ENCODE measurements around the gene KDM4F. TPM values are rescaled to one million over a fixed set of nuclear protein-coding genes. Genes with fewer than 3 reads are reported as not detected.

The KDM4F gene
- total RNA-seq, 1 donor = not detected

- peaks cover 5% of the 10 kb centered on the region for H3K27me3 ChIP-seq (ENCODE audit: insufficient read depth, low read length)
- H3K4me1 ChIP-seq (ENCODE audit: insufficient read depth, low read length) = no peaks in the 10 kb centered on the region
- no peak overlapping the region for H3K4me3 ChIP-seq (ENCODE audit: low read length)
Observed at GRCh38 chr11:95076416-95076815, 27.2 kb downstream of the KDM4F start.

GRCh38 chr11:95076981-95077380 is 27.8 kb downstream of the KDM4F start:
- H3K4me3 ChIP-seq (ENCODE audit: low read length) = no peak overlapping the region
- peaks cover 5% of the 10 kb centered on the region for H3K27me3 ChIP-seq (ENCODE audit: insufficient read depth, low read length)
- no peaks in the 10 kb centered on the region for H3K9me3 ChIP-seq (ENCODE audit: low read depth, low read length)

More at GRCh38 chr11:95076416-95076815, 27.2 kb downstream of the KDM4F start:
- no peaks in the 10 kb centered on the region for H3K9me3 ChIP-seq (ENCODE audit: low read depth, low read length)

DNA sequence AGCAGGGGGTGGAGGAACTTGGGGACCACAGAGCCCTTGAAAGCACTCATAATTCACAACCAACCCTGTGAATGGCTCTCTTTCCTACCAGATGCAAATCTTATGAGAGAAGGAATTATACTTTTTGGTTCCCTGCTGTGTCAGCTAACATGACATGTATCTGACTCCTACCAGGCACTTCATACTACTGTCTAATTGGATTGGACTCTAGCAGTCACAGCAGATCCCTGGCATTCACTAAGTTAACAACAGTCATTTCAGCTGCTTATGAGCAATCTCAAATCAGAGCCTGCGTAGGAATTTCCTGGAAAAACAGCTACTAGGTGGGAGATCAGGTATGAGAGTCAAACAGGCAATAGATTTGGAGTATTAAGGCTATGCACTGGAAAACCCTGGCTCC is 29.3 kb downstream of the KDM4F start:
- Histone ChIP-seq H3K9me3 (ENCODE audit: low read depth, low read length) (no peaks in the 10 kb centered on the region), H3K4me3 (ENCODE audit: low read length) (no peak overlapping the region), H3K27me3 (ENCODE audit: insufficient read depth, low read length) (peaks cover 5% of the 10 kb centered on the region), H3K4me1 (ENCODE audit: insufficient read depth, low read length) (no peaks in the 10 kb centered on the region)

More at GRCh38 chr11:95076981-95077380, 27.8 kb downstream of the KDM4F start:
- no peaks in the 10 kb centered on the region for H3K4me1 ChIP-seq (ENCODE audit: insufficient read depth, low read length)

GRCh38 chr11:95081010-95081409 is 31.8 kb downstream of the KDM4F start:
- no peaks in the 10 kb centered on the region for H3K4me1 ChIP-seq (ENCODE audit: insufficient read depth, low read length)
- H3K9me3 ChIP-seq (ENCODE audit: low read depth, low read length) = no peaks in the 10 kb centered on the region
- H3K27me3 ChIP-seq (ENCODE audit: insufficient read depth, low read length) = peaks cover 5% of the 10 kb centered on the region
- H3K4me3 ChIP-seq (ENCODE audit: low read length) = no peak overlapping the region

GRCh38 chr11:95081412-95081811 is 32.2 kb downstream of the KDM4F start:
- Histone ChIP-seq H3K9me3 (ENCODE audit: low read depth, low read length) (no peaks in the 10 kb centered on the region), H3K4me1 (ENCODE audit: insufficient read depth, low read length) (no peaks in the 10 kb centered on the region), H3K27me3 (ENCODE audit: insufficient read depth, low read length) (peaks cover 5% of the 10 kb centered on the region), H3K4me3 (ENCODE audit: low read length) (no peak overlapping the region)

- Histone ChIP-seq H3K4me1 (ENCODE audit: insufficient read depth, low read length) (no peaks in the 10 kb centered on the region), H3K9me3 (ENCODE audit: low read depth, low read length) (no peaks in the 10 kb centered on the region), H3K27me3 (ENCODE audit: insufficient read depth, low read length) (peaks cover 5% of the 10 kb centered on the region), H3K4me3 (ENCODE audit: low read length) (no peak overlapping the region)
Observed at GRCh38 chr11:95082576-95083001, 33.4 kb downstream of the KDM4F start.

DNA sequence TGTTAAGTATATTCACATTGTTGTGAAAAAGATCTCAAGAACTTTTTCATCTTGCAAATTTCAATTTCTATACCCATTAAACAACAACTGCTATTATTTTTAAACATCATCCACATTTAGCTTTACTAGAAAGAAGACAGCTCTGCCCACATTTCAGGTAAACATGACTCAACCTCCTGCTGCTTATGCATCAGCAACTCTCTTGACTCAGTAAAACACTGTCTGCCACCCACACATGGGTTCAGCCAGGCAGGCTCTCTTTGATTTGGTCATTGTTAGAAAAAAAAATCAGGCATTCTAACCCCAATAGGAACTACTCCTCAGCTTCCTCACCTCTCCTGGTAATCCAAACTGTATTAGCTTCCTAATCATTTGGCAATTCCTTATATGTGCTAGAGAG is 35.3 kb downstream of the KDM4F start:
- peaks cover 9% of the 10 kb centered on the region for H3K4me1 ChIP-seq (ENCODE audit: insufficient read depth, low read length)
- no peaks in the 10 kb centered on the region for H3K9me3 ChIP-seq (ENCODE audit: low read depth, low read length)
- peaks cover 4% of the 10 kb centered on the region for H3K27me3 ChIP-seq (ENCODE audit: insufficient read depth, low read length)
- no peak overlapping the region for H3K4me3 ChIP-seq (ENCODE audit: low read length)

DNA sequence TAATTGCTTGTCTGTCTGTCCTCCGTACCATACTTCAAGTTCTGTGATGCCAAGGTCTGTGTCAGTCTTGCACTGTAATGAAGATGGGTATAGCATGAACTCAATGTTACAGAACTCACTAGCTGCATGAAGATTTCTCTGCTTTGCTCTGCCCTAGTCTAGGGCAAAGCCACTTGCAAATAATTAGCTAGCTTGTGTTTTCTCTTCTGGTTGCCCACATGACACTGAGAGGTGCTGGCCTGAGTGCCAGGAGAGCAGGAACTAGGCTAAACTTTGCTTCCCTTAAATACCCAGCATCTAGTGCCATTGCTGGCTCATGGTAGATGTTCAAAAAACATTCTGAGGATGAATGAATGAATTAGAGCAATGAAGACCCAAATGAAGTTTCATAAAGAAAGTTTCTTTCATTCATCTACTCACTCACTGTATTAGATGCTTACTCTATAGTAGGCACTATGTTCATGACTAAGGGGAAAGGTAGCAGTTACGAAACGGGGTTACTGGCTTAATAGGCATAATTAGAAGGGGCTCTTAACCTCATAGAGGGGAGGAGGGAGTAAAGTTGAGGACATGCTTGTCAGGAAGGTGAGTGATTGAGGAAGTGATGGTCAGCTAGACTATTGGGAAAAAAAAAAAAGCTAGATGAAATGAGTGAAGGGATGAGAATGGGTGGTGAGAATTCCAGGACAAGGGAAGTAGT is 36.0 kb downstream of the KDM4F start:
- Histone ChIP-seq H3K4me3 (ENCODE audit: low read length) (no peak overlapping the region), H3K27me3 (ENCODE audit: insufficient read depth, low read length) (no peaks in the 10 kb centered on the region), H3K4me1 (ENCODE audit: insufficient read depth, low read length) (peaks cover 13% of the 10 kb centered on the region), H3K9me3 (ENCODE audit: low read depth, low read length) (no peaks in the 10 kb centered on the region)

DNA sequence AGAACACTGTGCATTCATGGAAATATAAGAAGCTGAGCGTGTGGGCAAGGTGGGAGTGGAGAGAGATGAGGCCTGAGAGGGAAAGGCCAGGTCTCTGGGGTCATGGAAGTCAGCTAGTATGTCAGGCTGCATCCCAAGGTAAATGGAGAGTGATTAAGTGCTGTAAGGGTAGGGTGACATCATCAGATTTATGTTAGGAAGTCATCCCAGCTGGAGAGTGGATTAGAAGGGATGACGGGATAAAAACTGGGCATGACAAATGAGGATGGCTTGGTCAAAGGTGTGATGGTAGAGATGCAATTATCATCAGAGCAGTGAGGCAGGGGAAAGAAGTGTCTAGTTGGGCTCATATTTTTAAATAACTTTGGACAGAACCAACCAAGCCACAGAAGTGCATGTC is 36.9 kb downstream of the KDM4F start:
- H3K4me1 ChIP-seq (ENCODE audit: insufficient read depth, low read length) = peaks cover 22% of the 10 kb centered on the region
- H3K9me3 ChIP-seq (ENCODE audit: low read depth, low read length) = no peaks in the 10 kb centered on the region
- no peaks in the 10 kb centered on the region for H3K27me3 ChIP-seq (ENCODE audit: insufficient read depth, low read length)
- no peak overlapping the region for H3K4me3 ChIP-seq (ENCODE audit: low read length)

- Histone ChIP-seq H3K4me3 (ENCODE audit: low read length) (no peak overlapping the region), H3K9me3 (ENCODE audit: low read depth, low read length) (no peaks in the 10 kb centered on the region), H3K4me1 (ENCODE audit: insufficient read depth, low read length) (peaks cover 22% of the 10 kb centered on the region), H3K27me3 (ENCODE audit: insufficient read depth, low read length) (no peaks in the 10 kb centered on the region)
Observed at GRCh38 chr11:95086836-95087570, 37.8 kb downstream of the KDM4F start.

DNA sequence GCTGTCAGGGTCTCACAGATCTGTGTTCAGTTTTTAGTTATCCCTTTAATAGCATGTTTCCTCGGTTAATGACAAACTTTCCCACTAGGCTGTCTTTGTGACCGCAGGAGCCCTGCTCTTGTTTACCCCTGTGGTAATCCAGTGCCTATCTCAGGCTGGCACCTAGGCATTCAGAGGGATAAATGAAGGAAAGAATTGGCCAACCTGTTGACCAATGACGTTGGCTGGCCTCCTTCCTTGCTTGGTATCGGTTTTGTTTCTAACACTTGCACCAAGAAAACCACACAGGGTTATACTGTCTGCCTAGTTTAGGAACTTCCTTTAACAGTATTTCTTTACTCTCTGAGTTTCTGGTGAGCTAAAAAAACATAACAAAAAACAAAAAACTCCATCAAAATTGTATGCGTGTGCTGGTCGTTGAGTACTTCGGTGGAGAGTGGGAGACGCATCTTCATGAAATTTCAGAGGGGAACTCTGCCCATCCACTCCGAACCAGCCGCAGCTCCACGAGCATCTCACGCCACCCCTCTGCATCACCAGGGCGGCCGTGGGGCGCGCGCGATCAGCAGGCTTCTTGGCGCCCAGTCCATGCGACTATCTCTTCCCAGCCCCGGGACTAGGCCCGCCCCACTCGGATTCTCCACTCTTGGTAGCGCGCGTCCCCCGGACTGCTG is 39.9 kb downstream of the KDM4F start:
- H3K9me3 ChIP-seq (ENCODE audit: low read depth, low read length) = no peaks in the 10 kb centered on the region
- H3K4me1 ChIP-seq (ENCODE audit: insufficient read depth, low read length) = peaks cover 37% of the 10 kb centered on the region
- H3K27me3 ChIP-seq (ENCODE audit: insufficient read depth, low read length) = no peaks in the 10 kb centered on the region
- peak overlapping the region; percentile 66 for H3K4me3 ChIP-seq (ENCODE audit: low read length)

DNA sequence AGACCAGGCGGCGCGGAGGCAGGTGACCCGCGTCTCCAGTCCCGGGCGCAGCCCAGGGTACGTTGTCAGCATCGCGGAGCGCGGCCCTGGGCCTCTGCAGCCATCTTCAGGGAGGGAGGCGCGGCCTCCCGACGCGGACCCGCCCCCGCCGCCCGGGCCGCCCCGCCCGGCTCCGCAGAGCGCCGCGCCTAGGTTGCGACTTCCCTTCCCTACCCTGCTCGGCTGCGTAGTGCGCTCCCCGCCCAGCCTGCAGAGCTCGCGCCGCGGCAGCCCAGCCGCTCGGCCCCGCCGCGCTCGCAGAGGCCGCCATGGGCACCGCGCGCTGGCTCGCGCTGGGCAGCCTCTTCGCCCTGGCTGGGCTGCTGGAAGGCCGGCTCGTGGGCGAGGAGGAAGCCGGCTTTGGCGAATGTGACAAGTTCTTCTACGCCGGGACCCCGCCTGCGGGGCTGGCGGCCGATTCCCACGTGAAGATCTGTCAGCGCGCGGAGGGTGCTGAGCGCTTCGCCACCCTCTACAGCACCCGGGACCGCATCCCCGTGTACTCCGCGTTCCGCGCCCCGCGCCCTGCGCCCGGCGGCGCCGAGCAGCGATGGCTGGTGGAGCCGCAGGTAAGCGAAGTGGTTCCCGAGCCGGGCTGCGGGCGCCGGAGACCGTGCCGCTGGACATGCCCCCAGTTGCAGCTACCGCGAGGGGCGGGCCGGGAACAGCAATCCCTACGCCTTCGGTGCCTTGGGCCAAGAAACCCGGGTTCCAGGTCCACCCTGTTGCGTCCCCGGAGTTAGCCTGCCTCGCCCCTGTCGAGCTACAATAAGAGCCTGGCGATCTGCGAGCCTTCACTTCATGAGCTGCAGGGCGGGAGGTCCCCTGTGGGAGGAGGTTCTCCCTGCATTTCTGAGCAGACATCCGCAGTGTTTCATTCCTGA is 40.7 kb downstream of the KDM4F start, which contains the start of gene ENDOD1:
Gene ENDOD1, plus strand, starts transcription at position 227 of the 923 bp plus-strand sequence. Its CDS starts 82 bp downstream, at position 309.
- peaks cover 37% of the 10 kb centered on the region for H3K4me1 ChIP-seq (ENCODE audit: insufficient read depth, low read length)
- no peaks in the 10 kb centered on the region for H3K9me3 ChIP-seq (ENCODE audit: low read depth, low read length)
- no peaks in the 10 kb centered on the region for H3K27me3 ChIP-seq (ENCODE audit: insufficient read depth, low read length)
- H3K4me3 ChIP-seq (ENCODE audit: low read length) = peak within 1 kb of the TSS; percentile 66

- H3K27me3 ChIP-seq (ENCODE audit: insufficient read depth, low read length) = no peaks in the 10 kb centered on the region
- H3K4me1 ChIP-seq (ENCODE audit: insufficient read depth, low read length) = peaks cover 52% of the 10 kb centered on the region
Observed at GRCh38 chr11:95091663-95092180, 42.5 kb downstream of the KDM4F start.

More at GRCh38 chr11:95091663-95092180, 42.5 kb downstream of the KDM4F start:
- Histone ChIP-seq H3K4me3 (ENCODE audit: low read length) (no peak overlapping the region), H3K9me3 (ENCODE audit: low read depth, low read length) (no peaks in the 10 kb centered on the region)
